Thyroid gland (tissue), 4 donors: ENCODE measurements around the gene TBC1D22A. TPM values are rescaled to one million over a fixed set of nuclear protein-coding genes. Genes with fewer than 3 reads are reported as not detected.

Source experiments
- DNase-seq, 2 donors: peaks; one replicate each; pipeline ENCODE4 v3.0.0-alpha.2; 2019
- H3K27ac ChIP-seq, 3 donors: fragments of 200-600 bp; sonication (generic); 1 replicate in 2 of 3; 2 replicates in 1 of 3; pipeline ENCODE4 v1.5.1; 2016 to 2019; ENCODE audit warnings: mild to moderate bottlenecking in 1 of 3, moderate library complexity in 1 of 3
- H3K27me3 ChIP-seq: fragments of 200-600 bp; sonication (generic); one replicate; pipeline ENCODE4 v1.5.1; 2019
- H3K36me3 ChIP-seq, 2 donors: fragments of 200-600 bp; sonication (generic); one replicate each; pipeline ENCODE4 v1.5.1; 2016 to 2019
- H3K4me1 ChIP-seq, 2 donors: fragments of 200-600 bp; sonication (generic); one replicate each; pipeline ENCODE4 v1.5.1; 2017 to 2019
- H3K4me3 ChIP-seq, 3 donors: fragments of 200-600 bp; sonication (generic); replicated peaks in 1 of 3; 1 replicate in 2 of 3; 2 replicates in 1 of 3; pipeline ENCODE4 v1.5.1; 2016; ENCODE audit warnings: mild to moderate bottlenecking in 1 of 3
- H3K9me3 ChIP-seq: fragments of 200-600 bp; sonication (generic); one replicate; pipeline ENCODE4 v1.5.1; 2017
- POLR2A ChIP-seq, 2 donors: fragments of 450-650 bp; IDR thresholded peaks; one replicate each; pipeline ENCODE4 v1.6.1; 2017; ENCODE audit warnings: antibody characterized with exemption in 2 of 2, mild to moderate bottlenecking in 2 of 2, moderate library complexity in 1 of 2
- WGBS, 2 donors: methylation state at CpG; one replicate each; pipeline ENCODE4 v1.1.5; 2017; 5-methylcytosine and 5-hydroxymethylcytosine counted together
- intact Hi-C: fragments of 100-400 bp; cut with DNase I; formaldehyde crosslinking; loops from one replicate; pipeline ENCODE4 v1.15.1; 2023
- total RNA-seq, 4 donors: library from RNA; depleted of rRNA; stranded (reverse); fragments of >200 nt; gene quantifications; one replicate each; pipeline ENCODE4 v1.2.3, GENCODE V29; 2016
- TF ChIP-seq, protein P1 (sequence below), 6 experiments: fragments of 200-600 bp in 3 of 6; fragments of 450-650 bp in 3 of 6; sonication (generic) in 3 of 6; IDR thresholded peaks; one replicate each; pipeline ENCODE4 v1.5.1; 2016 to 2019; ENCODE audit warnings: antibody characterized with exemption in 6 of 6, mild to moderate bottlenecking in 2 of 6, inconsistent platforms in 1 of 6, moderate library complexity in 1 of 6

The TBC1D22A gene
- total RNA-seq, 4 donors from 2014 or later = 26.7 to 34.6 (median 33.2) TPM

DNA sequence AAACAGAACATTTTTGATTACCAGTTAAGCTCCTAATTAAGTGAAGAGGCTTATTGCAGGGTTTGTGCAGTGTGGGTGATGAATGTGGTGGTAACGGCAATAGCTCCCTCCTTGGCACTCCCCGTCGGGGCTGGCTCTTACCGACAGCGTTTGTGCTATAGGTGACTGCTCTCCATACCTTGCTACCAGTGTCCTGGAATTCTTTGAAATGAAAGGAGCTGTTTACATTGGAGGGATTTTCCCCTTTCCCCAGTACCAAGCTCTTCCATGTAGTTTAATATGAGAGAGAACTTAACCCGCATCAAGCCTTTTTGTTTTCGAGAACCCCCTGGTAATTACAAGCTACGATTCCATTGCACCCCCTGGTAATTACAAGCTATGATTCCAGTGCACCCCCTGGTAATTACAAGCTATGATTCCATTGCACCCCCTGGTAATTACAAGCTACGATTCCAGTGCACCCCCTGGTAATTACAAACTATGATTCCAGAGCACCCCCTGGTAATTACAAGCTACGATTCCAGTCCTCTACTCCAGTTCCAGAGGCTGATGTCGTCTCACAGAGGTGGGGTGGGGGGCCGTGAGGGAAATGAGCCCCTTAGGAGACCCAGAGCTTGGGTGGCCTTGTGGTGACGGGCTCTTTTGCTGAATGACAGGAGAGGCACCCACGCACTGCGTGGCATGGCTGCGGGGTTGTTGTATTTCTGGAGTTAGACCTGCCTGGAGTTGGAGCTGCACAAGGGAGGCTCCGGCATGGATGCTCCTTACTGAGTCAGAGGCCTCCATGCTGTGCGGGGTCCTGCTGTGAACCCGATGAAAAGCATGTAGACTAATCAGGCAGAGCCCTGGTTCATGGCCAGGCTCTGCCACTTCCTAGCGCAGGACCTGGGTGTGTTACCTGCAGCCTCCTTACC is 205.3 kb downstream of the TBC1D22A start:
- no peak for DNase-seq
- no peak overlapping the region for H3K27ac ChIP-seq
- H3K9me3 ChIP-seq = no peaks in the 10 kb centered on the region
- H3K4me1 ChIP-seq = peaks cover 14 to 26% of the 10 kb centered on the region in 2 donors
- H3K4me3 ChIP-seq = no peak overlapping the region
- 91 to 94% methylated on average over 16 to 18 of the region's 20 CpGs for WGBS, 2 donors
- H3K27me3 ChIP-seq = no peaks in the 10 kb centered on the region
- intact Hi-C loops = no loop called here
- TF ChIP-seq POLR2A (IDR thresholded peaks at IDR 0.05) = no peak
- TF ChIP-seq, protein P1, sequence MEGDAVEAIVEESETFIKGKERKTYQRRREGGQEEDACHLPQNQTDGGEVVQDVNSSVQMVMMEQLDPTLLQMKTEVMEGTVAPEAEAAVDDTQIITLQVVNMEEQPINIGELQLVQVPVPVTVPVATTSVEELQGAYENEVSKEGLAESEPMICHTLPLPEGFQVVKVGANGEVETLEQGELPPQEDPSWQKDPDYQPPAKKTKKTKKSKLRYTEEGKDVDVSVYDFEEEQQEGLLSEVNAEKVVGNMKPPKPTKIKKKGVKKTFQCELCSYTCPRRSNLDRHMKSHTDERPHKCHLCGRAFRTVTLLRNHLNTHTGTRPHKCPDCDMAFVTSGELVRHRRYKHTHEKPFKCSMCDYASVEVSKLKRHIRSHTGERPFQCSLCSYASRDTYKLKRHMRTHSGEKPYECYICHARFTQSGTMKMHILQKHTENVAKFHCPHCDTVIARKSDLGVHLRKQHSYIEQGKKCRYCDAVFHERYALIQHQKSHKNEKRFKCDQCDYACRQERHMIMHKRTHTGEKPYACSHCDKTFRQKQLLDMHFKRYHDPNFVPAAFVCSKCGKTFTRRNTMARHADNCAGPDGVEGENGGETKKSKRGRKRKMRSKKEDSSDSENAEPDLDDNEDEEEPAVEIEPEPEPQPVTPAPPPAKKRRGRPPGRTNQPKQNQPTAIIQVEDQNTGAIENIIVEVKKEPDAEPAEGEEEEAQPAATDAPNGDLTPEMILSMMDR (IDR thresholded peaks at IDR 0.05) = no peak
- no peaks in the 10 kb centered on the region for H3K36me3 ChIP-seq

DNA sequence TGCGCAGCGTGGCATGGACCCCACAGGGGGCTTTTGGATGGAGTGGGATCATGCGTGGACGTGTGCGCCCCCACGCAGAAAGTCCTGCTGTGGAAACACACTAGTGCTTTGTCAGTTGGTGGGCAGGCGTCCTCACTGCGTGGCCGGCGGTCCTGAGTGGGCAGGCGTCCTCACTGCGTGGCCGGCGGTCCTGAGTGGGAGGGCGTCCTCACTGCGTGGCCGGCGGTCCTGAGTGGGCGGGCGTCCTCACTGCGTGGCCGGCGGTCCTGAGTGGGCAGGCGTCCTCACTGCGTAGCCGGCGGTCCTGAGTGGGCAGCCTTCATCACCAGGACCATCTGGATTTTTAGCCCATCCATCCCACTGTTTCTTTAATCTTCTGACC is 205.9 kb downstream of the TBC1D22A start:
- no peak for DNase-seq
- no peak overlapping the region for H3K4me3 ChIP-seq
- 97 to 98% methylated on average over 26 to 27 of the region's 27 CpGs for WGBS, 2 donors
- peaks cover 15 to 29% of the 10 kb centered on the region in 2 donors for H3K4me1 ChIP-seq
- H3K9me3 ChIP-seq = no peaks in the 10 kb centered on the region
- TF ChIP-seq, protein P1 (IDR thresholded peaks at IDR 0.05) = no peak
- TF ChIP-seq POLR2A (IDR thresholded peaks at IDR 0.05) = no peak
- no peak overlapping the region for H3K27ac ChIP-seq
- H3K27me3 ChIP-seq = no peaks in the 10 kb centered on the region
- intact Hi-C loops = no loop called here
- H3K36me3 ChIP-seq = no peaks in the 10 kb centered on the region

DNA sequence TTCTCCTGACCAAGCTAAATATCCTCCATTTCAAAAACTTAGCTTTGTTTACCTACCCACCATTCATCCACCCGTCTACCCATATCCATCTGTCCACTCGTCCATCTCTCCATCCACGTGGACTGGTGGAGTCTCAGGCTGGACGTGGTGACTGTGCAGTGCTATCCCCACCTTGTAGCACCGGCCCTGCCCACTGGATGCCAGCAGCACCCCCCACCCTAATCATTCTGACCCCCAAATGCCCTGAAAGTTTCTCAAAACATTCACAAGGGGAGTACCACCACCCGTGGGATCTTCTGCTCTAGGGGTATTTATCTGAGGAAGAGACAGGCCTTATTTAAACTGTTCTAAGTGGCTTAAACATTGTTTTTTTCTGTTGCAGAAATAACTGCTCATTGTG is 206.4 kb downstream of the TBC1D22A start:
- Histone ChIP-seq H3K9me3 (no peaks in the 10 kb centered on the region), H3K27ac (no peak overlapping the region), H3K4me1 (peaks cover 15 to 29% of the 10 kb centered on the region in 2 donors), H3K36me3 (no peaks in the 10 kb centered on the region), H3K4me3 (no peak overlapping the region), H3K27me3 (no peaks in the 10 kb centered on the region)
- intact Hi-C loops = no loop called here
- TF ChIP-seq, protein P1 (IDR thresholded peaks at IDR 0.05) = no peak
- no peak for TF ChIP-seq POLR2A (IDR thresholded peaks at IDR 0.05)
- WGBS, 2 donors = 94 to 96% methylated on average over 6 of the region's 6 CpGs
- DNase-seq = no peak

DNA sequence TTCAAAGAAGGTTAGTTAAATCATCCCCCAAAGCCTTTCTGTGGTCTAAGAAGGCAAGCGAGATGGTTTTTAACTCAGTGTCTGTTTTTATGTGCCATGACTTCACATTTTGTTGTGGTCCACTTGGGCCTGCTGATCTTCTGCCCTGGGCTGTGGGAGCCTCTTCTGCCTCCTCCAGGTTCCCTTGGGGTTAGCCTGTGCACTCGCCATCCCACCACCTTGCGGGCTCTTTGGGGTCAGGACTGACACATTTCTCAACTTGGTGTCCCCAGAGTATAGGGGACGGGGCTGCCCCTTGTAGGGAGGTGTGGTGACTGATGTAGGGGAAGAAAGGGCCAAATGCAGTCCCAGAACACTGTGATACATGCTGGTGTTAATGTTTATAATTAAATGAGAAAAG is 207.0 kb downstream of the TBC1D22A start:
- intact Hi-C loops = no loop called here
- 92 to 93% methylated on average over 4 of the region's 4 CpGs for WGBS, 2 donors

More for the DNA sequence above, 207.0 kb downstream of the TBC1D22A start:
- TF ChIP-seq POLR2A (IDR thresholded peaks at IDR 0.05) = no peak
- TF ChIP-seq, protein P1 (IDR thresholded peaks at IDR 0.05) = no peak
- Histone ChIP-seq H3K36me3 (no peaks in the 10 kb centered on the region), H3K27me3 (no peaks in the 10 kb centered on the region), H3K4me1 (peaks cover 15 to 29% of the 10 kb centered on the region in 2 donors), H3K4me3 (no peak overlapping the region), H3K9me3 (no peaks in the 10 kb centered on the region), H3K27ac (no peak overlapping the region)
- DNase-seq = no peak
